ENCODE data around the gene DYRK4.

The DYRK4 gene

DNA sequence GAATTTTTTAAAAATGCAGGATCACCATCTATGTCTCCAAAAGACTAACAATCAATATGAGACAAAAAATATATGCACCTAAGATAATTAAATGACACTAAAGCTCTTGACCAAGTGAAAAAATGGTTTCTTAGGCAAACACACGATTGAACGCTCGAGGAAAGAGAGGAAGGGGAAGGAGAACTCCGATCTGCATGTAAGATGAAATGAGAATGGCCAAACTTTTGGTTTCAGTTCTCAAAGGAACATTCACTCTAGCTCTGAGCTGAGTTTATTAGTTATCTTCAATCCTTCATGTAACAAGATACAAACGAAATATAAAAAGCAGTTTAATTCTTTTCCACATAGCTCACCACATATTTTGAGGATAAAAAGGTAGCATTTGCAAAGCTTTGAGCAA is 2.8 kb downstream of the DYRK4 start:
- DNase-seq: no peak

DNA sequence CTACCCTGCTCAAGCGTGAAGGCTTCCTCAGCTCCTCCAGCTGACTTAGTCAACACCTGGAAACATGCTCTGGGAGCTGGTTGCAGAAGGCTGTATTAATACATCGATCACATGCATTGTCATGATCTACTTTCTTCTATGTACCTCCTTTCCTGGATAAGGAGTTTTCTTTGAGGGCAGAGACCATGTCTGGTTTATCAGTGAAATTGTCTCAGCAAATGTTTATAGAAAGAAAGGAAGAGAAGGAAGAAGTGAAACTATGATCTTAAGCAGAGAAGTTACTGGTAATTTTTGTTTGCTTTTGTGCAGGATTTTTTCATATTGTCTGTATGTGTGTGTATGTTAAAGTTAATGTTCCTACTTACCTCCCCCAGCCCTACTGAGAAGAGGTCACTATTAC is 4.5 kb downstream of the DYRK4 start:
- no peak for DNase-seq

DNA sequence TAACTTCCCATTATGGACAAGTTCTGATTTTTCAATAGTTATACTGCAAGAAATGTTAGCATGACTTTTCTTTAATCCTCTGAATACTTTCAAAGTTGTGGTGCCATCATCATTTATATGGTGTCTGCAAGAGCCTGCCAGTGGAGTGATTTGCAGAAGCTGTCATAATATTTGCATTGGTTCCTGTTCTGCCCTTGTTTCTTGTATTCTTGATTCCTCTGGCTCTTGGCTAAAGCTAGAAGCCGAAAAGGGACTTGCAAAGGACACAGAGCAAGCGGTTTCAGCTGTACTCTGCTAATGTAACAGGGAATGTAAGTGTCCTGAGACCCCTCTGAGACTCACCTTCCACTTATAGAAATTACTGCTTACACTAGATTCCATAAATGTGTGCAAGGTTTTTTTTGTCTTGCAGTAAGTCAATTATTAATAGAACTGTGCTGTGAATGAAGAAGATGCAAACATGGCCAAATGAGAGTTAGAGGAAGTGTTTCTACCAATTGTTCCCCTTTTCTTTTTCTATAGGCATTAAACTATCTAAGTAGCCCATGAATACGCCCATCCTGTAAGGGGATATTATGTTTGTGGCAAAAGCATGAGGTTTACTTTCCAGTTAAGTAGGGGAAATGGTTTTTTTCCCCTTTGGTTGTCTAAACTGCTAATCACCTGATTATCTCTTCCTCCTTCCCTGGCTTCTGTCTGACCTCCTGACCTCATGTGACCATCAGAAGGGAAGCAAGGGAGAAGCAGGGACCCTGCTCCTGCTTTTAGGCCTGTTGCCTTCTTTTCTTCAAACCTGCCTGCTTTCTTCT is 5.3 kb downstream of the DYRK4 start:
- DNase-seq: no peak

DNA sequence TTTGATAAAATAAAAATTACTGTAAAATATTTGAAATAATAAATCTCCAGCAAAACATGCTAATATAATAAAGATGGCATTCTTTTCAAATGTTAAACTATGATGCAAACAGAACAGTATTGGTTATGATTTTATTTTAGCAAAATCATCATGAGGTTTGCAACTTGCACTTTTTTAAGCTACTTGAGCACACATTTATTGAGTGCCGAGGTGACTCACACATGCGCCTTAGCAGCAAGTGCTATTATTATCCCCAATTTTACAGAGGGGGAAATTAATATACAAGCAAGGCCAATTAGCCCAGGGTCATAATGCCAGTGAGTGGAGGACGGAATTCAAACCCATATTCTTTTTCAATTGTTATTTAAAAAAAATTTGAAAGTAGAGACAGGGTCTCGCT is 7.3 kb downstream of the DYRK4 start:
- DNase-seq: no peak

DNA sequence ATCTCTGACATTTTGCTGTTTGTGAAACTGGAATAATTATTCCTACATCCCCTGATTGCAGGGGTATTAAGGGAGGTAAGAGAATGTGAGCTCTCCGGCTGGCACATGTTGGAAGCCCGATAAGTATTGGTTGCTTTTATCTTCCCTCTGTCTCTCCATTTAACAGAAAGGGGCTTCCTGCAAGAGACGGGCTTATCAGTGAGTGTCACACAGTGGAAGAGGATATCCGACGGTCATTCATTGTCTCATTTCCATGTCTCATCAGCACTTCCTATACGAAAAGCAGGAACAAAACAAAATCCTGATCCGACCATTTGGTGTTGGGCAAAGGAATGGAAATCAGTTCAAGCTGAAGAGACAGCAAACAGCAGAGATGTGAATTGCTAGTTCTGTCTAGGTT is 10.7 kb downstream of the DYRK4 start:
- no peak for DNase-seq

DNA sequence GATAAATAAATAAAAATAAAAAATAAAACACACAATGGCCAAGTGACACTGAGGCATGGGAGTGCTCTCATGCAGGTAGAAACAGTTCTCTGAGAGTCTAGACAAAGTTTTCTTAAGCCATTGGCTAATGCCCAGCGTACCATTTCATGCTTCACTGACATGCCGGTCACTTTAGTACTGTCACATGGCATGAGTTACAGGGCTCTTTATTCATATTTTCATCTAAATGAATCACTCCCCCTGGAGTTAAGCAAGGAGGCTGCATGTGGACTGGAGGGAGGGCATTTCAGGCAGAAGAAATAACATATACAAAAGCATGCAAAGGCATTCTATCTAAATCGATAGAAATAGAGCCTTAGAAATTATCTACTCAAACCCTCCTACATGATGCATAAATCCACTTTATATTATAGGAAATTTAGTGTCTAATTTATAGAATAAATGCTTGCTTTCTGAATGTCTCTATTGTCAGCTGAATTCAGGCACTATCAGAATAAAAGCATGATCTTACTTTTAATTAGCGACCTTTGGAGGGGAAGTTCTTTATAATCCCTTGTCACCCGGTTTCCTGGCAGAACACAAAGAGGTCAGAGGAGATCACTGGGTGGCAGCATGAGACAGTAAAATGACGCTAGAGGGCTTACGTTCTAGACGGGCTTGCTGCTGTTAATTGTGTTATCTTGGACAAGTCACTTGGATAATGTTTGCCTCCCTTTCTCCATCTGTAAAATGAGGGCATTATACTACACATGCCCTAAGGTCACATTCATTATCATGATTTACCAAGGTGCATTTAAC is 17.5 kb downstream of the DYRK4 start:
- no peak for DNase-seq

DNA sequence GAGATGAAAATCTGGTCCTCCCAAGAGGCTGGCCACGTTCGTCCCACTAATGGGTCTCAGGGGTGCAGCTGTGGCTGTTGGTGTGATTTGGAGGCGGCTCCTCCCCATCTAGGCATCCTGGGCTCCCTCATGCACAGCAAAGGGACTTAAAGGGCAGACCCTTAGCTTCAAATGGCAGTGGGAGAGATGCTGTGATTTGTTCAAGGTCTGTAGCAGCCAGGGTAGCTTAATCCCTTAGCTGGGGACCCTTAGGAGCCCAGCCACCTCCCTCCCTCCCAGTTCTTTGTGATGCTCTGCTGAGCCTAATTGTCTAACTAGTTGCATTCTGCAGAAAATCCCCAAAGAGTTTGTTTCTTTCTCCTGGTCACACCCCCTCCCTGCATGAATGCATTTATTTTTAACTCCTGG is 18.3 kb downstream of the DYRK4 start:
- DNase-seq: no peak

DNA sequence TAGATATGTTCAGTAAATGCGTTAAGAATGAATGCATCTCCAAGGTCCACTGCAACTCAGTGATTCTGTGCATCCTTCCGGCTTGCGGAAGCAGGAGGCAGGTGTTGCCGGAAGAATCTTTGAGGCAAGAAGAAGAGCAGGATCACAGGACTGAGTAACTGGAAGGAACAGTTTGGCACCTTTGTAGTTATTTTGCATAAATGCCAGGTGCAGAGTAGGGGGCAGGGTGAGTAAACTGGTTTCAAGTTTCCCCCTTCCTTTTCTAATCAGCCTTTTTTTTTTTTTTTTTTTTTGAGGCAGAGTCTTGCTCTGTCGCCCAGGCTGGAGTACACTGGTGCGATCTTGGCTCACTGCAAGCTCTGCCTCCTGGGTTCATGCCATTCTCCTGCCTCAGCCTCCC is 22.3 kb downstream of the DYRK4 start:
- no peak for DNase-seq

DNA sequence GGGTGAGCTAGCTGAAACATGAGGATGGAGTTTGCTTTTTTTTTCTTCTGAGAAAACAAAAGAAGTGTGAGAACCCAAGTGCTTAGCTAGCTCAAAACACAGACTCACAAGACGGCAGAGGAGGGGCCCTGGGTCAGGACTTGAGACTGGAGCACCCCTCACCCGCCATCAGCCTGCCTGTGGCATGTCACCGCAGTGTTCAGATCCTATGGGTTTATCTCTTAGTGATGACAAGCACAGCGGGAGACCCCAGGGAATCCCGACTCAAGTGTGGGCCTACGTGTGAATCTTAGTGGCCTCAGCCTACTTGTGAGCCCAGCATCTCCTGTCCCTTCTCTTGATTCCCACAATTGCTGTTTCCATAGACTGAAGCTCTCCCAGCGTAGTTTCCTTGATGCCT is 22.9 kb downstream of the DYRK4 start:
- no peak for DNase-seq

DNA sequence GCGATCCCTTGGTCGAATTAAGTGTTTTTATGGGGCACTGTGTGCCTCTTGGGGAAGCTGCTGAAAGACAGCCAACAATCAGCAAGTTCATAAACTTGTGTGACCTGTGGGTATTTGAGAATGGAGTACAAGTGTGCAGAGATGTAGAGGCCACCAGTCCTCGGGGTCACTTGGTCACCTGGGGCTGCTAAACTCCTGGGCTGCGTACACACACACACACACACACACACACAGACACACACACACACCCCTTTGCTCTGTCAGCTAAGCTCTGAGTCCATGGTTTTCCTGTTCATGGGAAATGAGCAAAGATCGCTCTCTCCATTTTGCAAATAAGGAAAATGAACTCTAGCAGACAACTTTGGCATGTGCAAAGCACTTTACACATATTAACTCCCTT is 24.5 kb downstream of the DYRK4 start:
- no peak for DNase-seq

DNA sequence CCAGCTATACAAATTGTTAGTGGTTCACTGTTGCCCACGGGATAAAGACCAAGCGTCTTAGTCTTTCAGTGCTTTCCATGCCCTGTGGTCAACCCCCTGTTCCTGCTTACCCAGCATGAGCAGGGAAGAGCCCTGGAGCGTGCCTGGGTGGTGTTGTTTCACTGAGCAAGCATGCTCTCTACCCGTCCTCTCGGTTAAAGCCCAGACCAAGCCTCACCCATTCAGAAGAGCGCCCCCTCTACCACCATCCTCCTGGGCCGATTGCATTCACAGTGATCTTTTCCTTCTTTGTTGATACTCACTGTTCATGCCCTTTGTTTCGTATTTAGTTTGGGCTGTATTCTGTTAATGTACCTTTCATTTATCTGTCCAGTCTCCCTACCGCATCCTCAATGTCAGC is 25.1 kb downstream of the DYRK4 start:
- DNase-seq: no peak

DNA sequence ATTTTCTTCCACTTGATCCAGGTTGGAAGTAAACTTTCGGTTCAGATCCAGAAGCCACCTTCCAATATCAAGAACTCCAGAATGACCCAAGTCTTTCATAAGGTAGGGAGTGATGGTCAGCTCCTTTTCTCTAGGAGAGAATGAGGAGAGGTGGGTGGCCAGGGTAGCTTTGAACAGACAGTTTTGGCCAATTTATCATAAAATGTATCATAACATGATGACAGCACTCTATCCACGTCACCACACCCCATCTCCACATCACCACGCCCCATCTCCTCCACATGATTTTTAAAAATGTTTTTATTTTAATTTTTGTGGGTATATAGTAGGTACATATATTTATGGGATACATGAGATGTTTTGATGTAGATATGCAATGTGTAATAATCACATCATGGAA is 26.9 kb downstream of the DYRK4 start:
- DNase-seq: no peak

DNA sequence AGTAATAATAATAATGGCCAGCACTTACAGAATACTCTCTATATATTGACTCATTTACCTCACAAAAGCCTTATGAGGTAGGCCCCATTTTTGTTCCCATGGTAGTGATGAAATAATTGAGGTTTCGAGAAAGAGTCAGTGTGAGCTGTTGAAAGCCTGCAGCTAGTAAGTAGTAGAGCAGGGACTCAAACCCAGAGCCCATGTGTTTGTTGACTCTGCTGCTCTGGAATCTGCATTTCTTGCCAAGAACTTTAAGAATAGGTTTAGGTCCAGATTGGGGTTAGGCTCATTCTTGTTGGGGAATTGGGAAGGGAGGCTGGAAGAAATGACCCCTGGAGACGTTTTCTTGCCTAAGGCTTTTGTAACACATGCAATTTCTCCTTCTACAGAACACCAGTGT is 27.9 kb downstream of the DYRK4 start:
- no peak for DNase-seq

DNA sequence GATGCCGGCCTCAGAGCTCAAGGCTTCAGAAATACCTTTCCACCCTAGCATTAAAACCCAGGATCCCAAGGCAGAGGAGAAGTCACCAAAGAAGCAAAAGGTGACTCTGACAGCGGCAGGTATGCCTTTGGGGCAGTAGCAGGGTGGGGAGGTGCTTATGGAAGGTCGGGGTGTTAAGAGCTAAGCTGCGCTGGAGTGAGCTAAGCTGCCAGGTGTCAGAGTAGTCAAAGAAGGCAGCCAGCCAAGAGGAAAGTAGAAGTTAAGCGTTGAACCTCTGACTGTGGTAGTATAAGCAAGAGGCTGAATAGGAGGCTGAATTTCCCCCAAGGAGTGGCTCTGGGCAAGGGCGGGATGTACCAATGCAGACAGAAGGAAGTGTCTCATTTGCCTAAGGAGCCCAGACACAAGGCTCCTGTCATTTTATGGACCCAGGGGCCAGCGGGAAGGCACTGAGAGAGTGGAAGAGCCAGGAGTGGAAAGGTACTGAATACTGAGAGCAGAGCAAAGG is 29.2 kb downstream of the DYRK4 start:
- DNase-seq: no peak

DNA sequence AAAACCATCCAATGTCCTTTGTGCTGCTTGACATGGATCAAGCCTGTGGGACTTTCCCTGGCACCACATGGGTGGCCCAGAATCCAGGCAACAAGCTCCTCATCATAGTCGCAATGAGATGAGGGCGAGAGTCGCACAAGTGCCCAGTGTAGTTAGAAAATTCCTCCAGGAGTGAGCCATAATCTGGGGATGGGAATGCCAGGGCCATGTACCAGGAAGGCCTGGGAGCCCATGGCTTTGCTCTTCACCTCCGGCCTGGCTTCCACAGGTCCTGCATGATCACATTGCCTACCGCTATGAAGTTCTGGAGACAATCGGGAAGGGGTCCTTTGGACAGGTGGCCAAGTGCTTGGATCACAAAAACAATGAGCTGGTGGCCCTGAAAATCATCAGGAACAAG is 33.9 kb downstream of the DYRK4 start:
- DNase-seq: no peak

DNA sequence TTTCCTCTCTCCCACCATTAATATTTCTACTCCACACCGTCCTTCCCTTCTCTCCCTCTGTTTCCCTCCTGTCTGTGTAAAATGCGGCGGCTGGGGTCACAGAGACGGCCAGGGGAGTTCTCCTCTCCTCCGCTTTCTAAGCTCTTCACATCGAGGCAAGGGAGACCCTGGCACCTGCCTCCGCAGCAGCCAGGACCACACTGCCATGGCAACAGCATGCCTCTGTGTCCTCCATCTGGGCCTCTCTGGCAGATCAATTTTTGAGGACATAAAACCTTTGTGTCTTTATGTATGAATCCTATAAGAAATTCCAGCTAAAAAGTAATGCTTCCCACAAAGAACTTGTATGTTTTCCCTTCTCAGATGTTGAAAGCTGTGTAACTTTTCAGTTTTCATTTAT is 41.4 kb downstream of the DYRK4 start:
- DNase-seq: no peak

DNA sequence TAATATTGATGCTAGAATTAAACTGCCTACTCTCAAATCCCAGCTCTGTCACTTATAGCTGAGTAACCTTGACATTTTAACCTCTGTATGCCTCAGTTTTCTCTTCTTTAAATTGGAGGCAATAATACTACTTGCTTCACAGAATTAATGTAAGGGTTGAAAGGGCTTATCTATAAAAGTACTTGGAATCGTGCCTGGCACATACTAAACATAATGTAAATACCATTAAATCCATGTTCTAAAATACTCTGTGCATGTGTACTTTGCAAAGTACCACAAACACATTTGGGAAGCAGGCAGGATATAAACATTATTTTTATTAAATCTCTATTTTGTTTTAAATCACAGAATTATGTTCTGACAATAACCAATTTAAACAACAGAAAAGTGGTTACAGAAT is 41.9 kb downstream of the DYRK4 start:
- DNase-seq: no peak

DNA sequence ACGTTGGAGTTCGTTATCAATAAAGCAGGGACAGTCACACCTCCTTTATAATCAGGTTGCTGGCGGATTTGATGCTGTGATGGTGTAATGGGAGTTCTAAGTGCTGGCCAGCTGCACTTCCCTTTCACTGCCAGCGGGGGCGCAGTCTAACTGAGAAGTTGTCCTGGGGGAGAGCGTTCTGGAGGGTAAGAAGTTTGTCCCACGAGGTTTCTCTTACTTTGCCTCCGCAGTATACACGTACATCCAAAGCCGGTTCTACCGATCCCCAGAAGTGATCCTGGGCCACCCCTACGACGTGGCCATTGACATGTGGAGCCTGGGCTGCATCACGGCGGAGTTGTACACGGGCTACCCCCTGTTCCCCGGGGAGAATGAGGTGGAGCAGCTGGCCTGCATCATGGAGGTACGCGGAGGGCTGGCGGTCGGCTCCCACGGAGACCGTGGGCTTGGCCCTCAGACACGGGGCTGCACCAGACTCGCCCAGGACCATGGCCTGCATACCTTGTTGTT is 42.7 kb downstream of the DYRK4 start:
- peak; percentile 4 for DNase-seq

DNA sequence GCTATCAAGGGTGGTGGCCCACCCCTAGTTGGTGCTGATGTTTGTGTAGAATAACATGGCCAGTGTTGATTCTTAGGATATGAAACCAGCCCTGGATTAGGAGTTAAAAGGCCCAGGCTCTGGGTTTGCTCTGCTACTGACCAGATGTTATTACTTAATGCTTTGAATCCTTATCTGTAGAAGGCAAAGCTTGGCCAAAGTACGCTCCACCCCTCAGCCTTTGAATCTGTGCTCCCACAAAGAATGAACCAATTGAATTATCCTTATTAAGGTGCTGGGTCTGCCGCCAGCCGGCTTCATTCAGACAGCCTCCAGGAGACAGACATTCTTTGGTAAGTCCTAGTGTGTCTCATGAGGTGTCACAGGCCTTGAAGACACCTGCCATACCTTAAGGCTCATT is 45.0 kb downstream of the DYRK4 start:
- DNase-seq: no peak

DNA sequence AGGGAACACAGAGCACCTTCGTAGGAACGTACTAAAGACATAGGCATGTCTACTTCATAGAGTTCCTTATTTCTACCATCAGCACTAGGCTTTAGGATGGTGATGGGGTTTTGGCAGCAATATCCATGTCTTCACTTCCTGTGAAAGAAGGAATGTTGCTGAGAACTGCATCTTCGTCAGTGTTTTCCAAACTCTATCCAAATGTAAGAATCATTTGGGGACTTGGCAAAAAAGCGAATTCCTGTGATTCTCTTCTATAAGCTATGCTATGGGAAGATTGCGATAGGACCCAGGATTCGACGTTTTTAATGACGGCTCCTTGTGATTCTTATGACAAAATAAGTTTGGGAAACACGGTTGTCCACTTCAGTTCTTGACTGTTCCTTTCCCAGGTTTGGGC is 47.1 kb downstream of the DYRK4 start:
- DNase-seq: no peak

DNA sequence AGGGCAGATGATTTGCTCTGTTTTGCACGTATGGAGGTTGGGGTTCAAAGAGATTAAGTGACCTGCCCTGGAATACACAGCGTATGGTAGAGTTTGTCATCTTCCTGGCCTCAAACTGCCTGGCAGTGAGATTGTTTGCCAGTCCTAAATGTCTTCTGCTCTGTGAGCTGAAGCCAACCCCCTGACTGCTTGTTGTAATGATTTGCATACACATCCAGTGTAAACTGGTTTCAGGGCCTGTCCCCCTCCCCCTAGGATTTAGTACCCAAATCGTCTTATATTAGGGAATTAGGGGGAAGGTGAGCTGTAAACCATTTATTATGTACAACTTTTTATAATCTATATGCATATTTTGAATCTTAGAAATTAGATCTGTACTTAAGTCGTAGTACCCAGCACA is 48.5 kb downstream of the DYRK4 start:
- DNase-seq: no peak

DNA sequence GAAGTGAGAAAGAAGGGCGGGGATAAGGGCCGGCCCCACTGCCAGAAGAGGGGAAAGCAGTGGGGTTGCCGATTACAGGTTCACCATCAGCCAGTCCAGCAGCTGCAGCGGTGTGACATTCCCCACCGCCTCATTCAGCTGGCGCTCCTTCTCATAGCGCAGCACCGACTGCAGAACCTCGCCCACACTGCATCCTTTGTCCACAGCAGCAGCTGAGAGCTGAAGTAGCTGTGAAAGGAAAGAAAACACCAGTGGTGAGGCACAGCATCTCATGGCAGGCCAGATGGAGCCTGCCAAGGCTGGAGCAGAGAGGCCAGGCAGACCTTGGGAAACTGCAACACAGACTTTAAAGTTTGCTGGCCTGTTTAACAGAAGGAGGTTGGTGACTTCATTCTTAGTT is 53.7 kb downstream of the DYRK4 start:
- DNase-seq: no peak

DNA sequence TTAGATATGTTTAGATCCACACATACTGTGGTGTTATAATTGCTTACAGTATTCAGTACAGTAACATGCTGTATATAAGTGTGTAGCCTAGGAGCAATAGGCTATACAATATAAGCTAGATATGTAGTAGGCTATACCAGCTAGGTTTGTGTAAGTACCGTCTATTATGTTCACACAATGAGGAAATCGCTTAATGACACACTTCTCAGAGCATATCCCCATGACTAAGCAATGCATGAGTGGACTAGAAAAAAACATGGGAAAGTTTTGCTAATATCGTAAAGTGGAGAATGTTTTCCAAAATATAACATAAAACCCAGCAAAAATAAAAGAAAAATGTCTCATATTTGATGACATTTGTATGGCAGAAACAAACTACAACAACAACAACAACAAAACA is 59.5 kb downstream of the DYRK4 start:
- DNase-seq: no peak

DNA sequence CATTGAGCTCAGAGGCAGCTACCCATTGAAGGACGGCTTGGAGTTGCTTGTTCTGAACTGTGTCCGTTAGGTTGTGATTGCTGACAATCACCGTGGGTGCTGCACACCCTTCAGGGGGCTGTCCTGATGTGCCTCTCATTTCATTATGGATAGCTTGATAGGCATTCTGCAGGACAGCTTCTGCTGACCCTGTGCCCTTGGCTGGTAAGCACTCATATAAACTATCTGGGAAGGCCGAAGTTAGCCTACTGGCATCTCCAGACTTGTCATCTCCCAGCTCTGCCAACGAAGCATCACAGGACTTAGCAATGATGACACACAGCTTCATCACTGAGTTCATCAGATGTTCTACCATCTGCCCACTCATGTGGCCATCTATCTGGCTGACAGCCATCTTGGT is 64.5 kb downstream of the DYRK4 start:
- no peak for DNase-seq

Data from NCI-H1092 (cell line).